VCaP (cell line): ENCODE measurements around the gene FANCE.

Experiments used
- H3K27ac ChIP-seq: fragments of 450-650 bp; 2 replicates; pipeline ENCODE4 v1.5.1; 2017
- CTCF ChIP-seq: fragments of 450-650 bp; conservative IDR thresholded peaks from 2 replicates; pipeline ENCODE4 v1.5.1; 2017; ENCODE audit warnings: mild to moderate bottlenecking, moderate library complexity

Gene FANCE

GRCh38 chr6:35443341-35444030 is 8.7 kb upstream of the FANCE start:
- H3K27ac ChIP-seq, result no peak overlapping the region
- TF ChIP-seq CTCF, result no peak

GRCh38 chr6:35445691-35446090 is 6.4 kb upstream of the FANCE start:
- TF ChIP-seq CTCF, result no peak
- no peak overlapping the region for H3K27ac ChIP-seq

GRCh38 chr6:35448191-35448590 is 3.9 kb upstream of the FANCE start:
- TF ChIP-seq CTCF, result no peak
- H3K27ac ChIP-seq, result peak overlapping the region; percentile 3; the same call in 1 of the 2 replicates

GRCh38 chr6:35449287-35449881 is 2.8 kb upstream of the FANCE start:
- no peak overlapping the region; the same call in 1 of the 2 replicates for H3K27ac ChIP-seq
- peak; percentile 85 for TF ChIP-seq CTCF

- H3K27ac ChIP-seq, result peak overlapping the region; percentile 72; the same call in 1 of the 2 replicates
- no peak for TF ChIP-seq CTCF
Measured at GRCh38 chr6:35451354-35452182, 570 bp upstream of the FANCE start.

GRCh38 chr6:35453236-35453635 is 1.1 kb downstream of the FANCE start:
- no peak for TF ChIP-seq CTCF
- peak overlapping the region; percentile 72 for H3K27ac ChIP-seq

GRCh38 chr6:35454391-35455110 is 2.4 kb downstream of the FANCE start:
- H3K27ac ChIP-seq, result no peak overlapping the region
- TF ChIP-seq CTCF, result no peak
